DND-41 (cell line): Measurements from ENCODE around the gene AGAP1.

ENCODE experiments used
- EZH2 ChIP-seq: IDR thresholded peaks from 3 replicates; pipeline ENCODE4 v1.6.1; 2012; ENCODE audit warnings: borderline replicate concordance, low read depth, mild to moderate bottlenecking, moderate library complexity, low read length, inconsistent platforms; ENCODE audit not compliant: severe bottlenecking
- TF ChIP-seq, protein P1 (sequence below): IDR thresholded peaks from 2 replicates; pipeline ENCODE4 v1.5.1; 2012; ENCODE audit warnings: borderline replicate concordance, low read length, moderate library complexity, mild to moderate bottlenecking; ENCODE audit not compliant: poor library complexity, severe bottlenecking; ENCODE audit errors: extremely low read depth

DNA sequence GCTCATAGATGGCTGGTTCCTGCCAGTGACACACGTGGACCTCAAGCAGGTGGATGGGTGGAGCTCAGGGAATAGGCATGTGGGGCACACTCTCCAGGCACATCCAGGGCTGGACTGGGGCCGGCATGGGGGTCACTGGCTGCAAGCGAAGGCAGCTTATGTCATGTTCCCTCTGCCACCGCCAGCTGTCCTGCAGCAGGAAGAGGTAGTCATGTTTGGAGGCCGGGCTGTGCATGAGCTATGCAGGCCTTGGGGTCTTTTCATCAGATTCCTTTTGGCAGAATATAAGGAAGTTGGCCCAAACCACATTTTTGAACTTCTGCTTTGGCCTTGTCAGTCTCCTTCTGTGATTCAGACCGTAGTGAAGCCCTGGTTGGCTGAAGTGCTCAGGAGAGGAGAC lies 61.5 kb downstream of the AGAP1 start:
- TF ChIP-seq, protein P1, sequence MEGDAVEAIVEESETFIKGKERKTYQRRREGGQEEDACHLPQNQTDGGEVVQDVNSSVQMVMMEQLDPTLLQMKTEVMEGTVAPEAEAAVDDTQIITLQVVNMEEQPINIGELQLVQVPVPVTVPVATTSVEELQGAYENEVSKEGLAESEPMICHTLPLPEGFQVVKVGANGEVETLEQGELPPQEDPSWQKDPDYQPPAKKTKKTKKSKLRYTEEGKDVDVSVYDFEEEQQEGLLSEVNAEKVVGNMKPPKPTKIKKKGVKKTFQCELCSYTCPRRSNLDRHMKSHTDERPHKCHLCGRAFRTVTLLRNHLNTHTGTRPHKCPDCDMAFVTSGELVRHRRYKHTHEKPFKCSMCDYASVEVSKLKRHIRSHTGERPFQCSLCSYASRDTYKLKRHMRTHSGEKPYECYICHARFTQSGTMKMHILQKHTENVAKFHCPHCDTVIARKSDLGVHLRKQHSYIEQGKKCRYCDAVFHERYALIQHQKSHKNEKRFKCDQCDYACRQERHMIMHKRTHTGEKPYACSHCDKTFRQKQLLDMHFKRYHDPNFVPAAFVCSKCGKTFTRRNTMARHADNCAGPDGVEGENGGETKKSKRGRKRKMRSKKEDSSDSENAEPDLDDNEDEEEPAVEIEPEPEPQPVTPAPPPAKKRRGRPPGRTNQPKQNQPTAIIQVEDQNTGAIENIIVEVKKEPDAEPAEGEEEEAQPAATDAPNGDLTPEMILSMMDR = no peak
- TF ChIP-seq EZH2 = no peak
